A549 (cell line): ENCODE measurements around the gene ADGRL3. TPM values are rescaled to one million over a fixed set of nuclear protein-coding genes. Genes with fewer than 3 reads are reported as not detected.

Experiments
- ATAC-seq, 2 experiments: fragments of 200-7000 bp in 1 of 2; fragments of >200 bp in 1 of 2; cut with Nextera tagmentation in 1 of 2; cut with Tn5 transposase in 1 of 2; 3 replicates each; pipeline versions ENCODE4 v1.8.0 to v1.9.1; 2018 to 2020; ENCODE audit warnings: mild to moderate bottlenecking in 1 of 2, moderate library complexity in 1 of 2
- CTCF ChIA-PET: fragments of 300-600 bp; sonication (Branson Sonifier 250); formaldehyde crosslinking; extraction: SDS; loops from one replicate; lab custom pipeline; 2021; ENCODE audit warnings: antibody characterized with exemption, inconsistent platforms; lab: Yijun Ruan, JAX
- POLR2A ChIA-PET: fragments of 350-600 bp; formaldehyde crosslinking; extraction: SDS; loops from one replicate; lab custom pipeline; 2021; ENCODE audit warnings: antibody characterized with exemption, inconsistent platforms; lab: Yijun Ruan, JAX
- DNase-seq, 2 experiments: peaks; one replicate each; pipeline versions ENCODE4 v3.0.0 to v3.0.0-alpha.2; 2011 to 2016; ENCODE audit warnings: low read depth in 1 of 2, low spot score in 1 of 2
- FAIRE-seq: peaks from 2 replicates; lab custom pipeline; 2011; peaks lifted over from hg19 to GRCh38; lab: Jason Lieb, UNC
- H3K27ac ChIP-seq, 2 experiments: fragments of >200 bp; sonication (Bioruptor Twin); formaldehyde crosslinking; 3 replicates each; pipeline ENCODE4 v1.5.1; 2016 to 2017
- H3K4me1 ChIP-seq: fragments of >200 bp; sonication (Bioruptor Twin); formaldehyde crosslinking; 3 replicates; pipeline ENCODE4 v1.6.1; 2016
- H3K4me2 ChIP-seq: fragments of >200 bp; sonication (Bioruptor Twin); formaldehyde crosslinking; 3 replicates; pipeline ENCODE4 v1.6.1; 2016
- H3K4me3 ChIP-seq: fragments of >200 bp; sonication (Bioruptor Twin); formaldehyde crosslinking; 3 replicates; pipeline ENCODE4 v1.5.1; 2016
- H3K9me3 ChIP-seq: fragments of >200 bp; sonication (Bioruptor Twin); formaldehyde crosslinking; 3 replicates; pipeline ENCODE4 v1.6.1; 2016
- CEBPB ChIP-seq, 2 experiments: fragments of >200 bp in 1 of 2; sonication (Bioruptor Twin) in 1 of 2; formaldehyde crosslinking in 1 of 2; IDR thresholded peaks; 2 replicates each; pipeline ENCODE4 v1.6.1; 2012 to 2016
- CHD2 ChIP-seq: fragments of 150-350 bp; IDR thresholded peaks from 2 replicates; pipeline ENCODE4 v1.6.1; 2014; ENCODE audit warnings: low read length; ENCODE audit not compliant: partially characterized antibody
- CTCF ChIP-seq: fragments of >200 bp; sonication (Bioruptor Twin); formaldehyde crosslinking; IDR thresholded peaks from 3 replicates; pipeline ENCODE4 v1.5.1; 2016
- EHF ChIP-seq: fragments of 250-450 bp; sonication (Bioruptor Pico); IDR thresholded peaks from 2 replicates; pipeline ENCODE4 v1.5.0; 2020; ENCODE audit warnings: mild to moderate bottlenecking
- ELK1 ChIP-seq: fragments of 150-350 bp; IDR thresholded peaks from 2 replicates; pipeline ENCODE4 v1.6.1; 2014; ENCODE audit warnings: low read depth, mild to moderate bottlenecking, low read length
- EP300 ChIP-seq, 2 experiments: fragments of >200 bp; sonication (Bioruptor Twin); formaldehyde crosslinking; IDR thresholded peaks; 2 replicates in 1 of 2; 3 replicates in 1 of 2; pipeline ENCODE4 v1.6.1; 2016 to 2017
- ESRRA ChIP-seq: fragments of 150-350 bp; IDR thresholded peaks from 2 replicates; pipeline ENCODE4 v1.6.1; 2014; ENCODE audit warnings: mild to moderate bottlenecking, low read length, borderline replicate concordance
- FOSB ChIP-seq: fragments of 250-450 bp; sonication (Bioruptor Pico); IDR thresholded peaks from 2 replicates; pipeline ENCODE4 v1.5.0; 2020; ENCODE audit warnings: mild to moderate bottlenecking, moderate library complexity
- FOXS1 ChIP-seq: fragments of 250-450 bp; sonication (Bioruptor Pico); IDR thresholded peaks from 2 replicates; pipeline ENCODE4 v1.5.0; 2020; ENCODE audit warnings: mild to moderate bottlenecking, moderate library complexity
- GATA3 ChIP-seq: IDR thresholded peaks from 2 replicates; pipeline ENCODE4 v1.6.1; 2012; ENCODE audit warnings: borderline replicate concordance
- HMGXB4 ChIP-seq: fragments of 250-450 bp; sonication (Bioruptor Pico); IDR thresholded peaks from 2 replicates; pipeline ENCODE4 v1.5.0; 2021; ENCODE audit warnings: mild to moderate bottlenecking, moderate library complexity, borderline replicate concordance
- HOXA7 ChIP-seq: fragments of 250-450 bp; sonication (Bioruptor Pico); IDR thresholded peaks from 2 replicates; pipeline ENCODE4 v1.5.0; 2020; ENCODE audit warnings: mild to moderate bottlenecking, moderate library complexity
- HOXB5 ChIP-seq: fragments of 250-450 bp; sonication (Bioruptor Pico); IDR thresholded peaks from 2 replicates; pipeline ENCODE4 v1.5.0; 2020; ENCODE audit warnings: mild to moderate bottlenecking, moderate library complexity
- JUN ChIP-seq, 2 experiments: fragments of >200 bp; sonication (Bioruptor Twin); formaldehyde crosslinking; IDR thresholded peaks; 2 replicates in 1 of 2; 3 replicates in 1 of 2; pipeline ENCODE4 v1.6.1; 2016 to 2017
- JUNB ChIP-seq: fragments of >200 bp; sonication (Bioruptor Twin); formaldehyde crosslinking; IDR thresholded peaks from 2 replicates; pipeline ENCODE4 v1.6.1; 2016
- KDM1A ChIP-seq: fragments of 200-600 bp; sonication (generic); IDR thresholded peaks from 2 replicates; pipeline ENCODE4 v1.6.1; 2016; ENCODE audit warnings: low read depth, mild to moderate bottlenecking
- KDM5A ChIP-seq: fragments of 200-600 bp; sonication (generic); IDR thresholded peaks from 2 replicates; pipeline ENCODE4 v1.6.1; 2016; ENCODE audit warnings: antibody characterized with exemption, mild to moderate bottlenecking
- MAFK ChIP-seq: fragments of 450-650 bp; IDR thresholded peaks from 2 replicates; pipeline ENCODE4 v1.6.1; 2014; ENCODE audit not compliant: partially characterized antibody
- MAX ChIP-seq: IDR thresholded peaks from 2 replicates; pipeline ENCODE4 v1.6.1; 2012
- NPAS2 ChIP-seq: fragments of 250-450 bp; sonication (Bioruptor Pico); IDR thresholded peaks from 2 replicates; pipeline ENCODE4 v1.8.0; 2022; ENCODE audit warnings: mild to moderate bottlenecking, moderate library complexity, borderline replicate concordance
- POLR2A ChIP-seq: IDR thresholded peaks from 2 replicates; pipeline ENCODE4 v1.6.1; 2012; ENCODE audit warnings: mild to moderate bottlenecking, low read length
- RAD21 ChIP-seq, 2 experiments: fragments of >200 bp in 1 of 2; sonication (Bioruptor Twin) in 1 of 2; formaldehyde crosslinking in 1 of 2; IDR thresholded peaks in 1 of 2; conservative IDR thresholded peaks in 1 of 2; 2 replicates in 1 of 2; 3 replicates in 1 of 2; pipeline ENCODE4 v1.6.1; 2012 to 2018; ENCODE audit warnings: inconsistent platforms in 1 of 2
- RCOR1 ChIP-seq: fragments of 150-350 bp; IDR thresholded peaks from 2 replicates; pipeline ENCODE4 v1.6.1; 2014; ENCODE audit warnings: antibody characterized with exemption, low read length, low read depth
- REST ChIP-seq: fragments of 200-600 bp; sonication (generic); IDR thresholded peaks from 2 replicates; pipeline ENCODE4 v1.6.1; 2016; ENCODE audit warnings: antibody characterized with exemption, mild to moderate bottlenecking, moderate library complexity
- RFX5 ChIP-seq: fragments of 450-650 bp; IDR thresholded peaks from 2 replicates; pipeline ENCODE4 v1.7.1; 2014; ENCODE audit warnings: antibody characterized with exemption, mild to moderate bottlenecking, moderate library complexity
- RNF2 ChIP-seq: fragments of 200-600 bp; sonication (generic); IDR thresholded peaks from 2 replicates; pipeline ENCODE4 v1.6.1; 2016; ENCODE audit warnings: low read depth, mild to moderate bottlenecking, antibody characterized with exemption, moderate library complexity, borderline replicate concordance
- TFCP2L1 ChIP-seq: fragments of 250-450 bp; sonication (Bioruptor Pico); IDR thresholded peaks from 2 replicates; pipeline ENCODE4 v1.5.0; 2021; ENCODE audit warnings: mild to moderate bottlenecking
- TP53 ChIP-seq: fragments of 250-450 bp; sonication (Bioruptor Pico); IDR thresholded peaks from 2 replicates; pipeline ENCODE4 v1.5.0; 2021; ENCODE audit warnings: mild to moderate bottlenecking, moderate library complexity
- ZC3H11A ChIP-seq: fragments of 450-650 bp; IDR thresholded peaks from 2 replicates; pipeline ENCODE4 v1.6.1; 2014; ENCODE audit warnings: antibody characterized with exemption, mild to moderate bottlenecking
- ZNF302 ChIP-seq: fragments of 250-450 bp; sonication (Bioruptor Pico); IDR thresholded peaks from 2 replicates; pipeline ENCODE4 v1.9.0; 2021; ENCODE audit warnings: inconsistent platforms, mild to moderate bottlenecking, moderate library complexity
- ZSCAN20 ChIP-seq: fragments of 250-450 bp; sonication (Bioruptor Pico); IDR thresholded peaks from 2 replicates; pipeline ENCODE4 v1.8.0; 2022; ENCODE audit warnings: mild to moderate bottlenecking, moderate library complexity
- WGBS: methylation state at CpG from one replicate; pipeline ENCODE4 v1.1.6; 2017; ENCODE audit errors: missing lambda C conversion rate; 5-methylcytosine and 5-hydroxymethylcytosine counted together
- polyA plus RNA-seq, 4 experiments: library from polyadenylated mRNA; depleted of rRNA in 3 of 4; stranded (reverse); fragments of >200 nt; fragmentation: RNase III in 1 of 4; extraction: RNeasy Plus Mini Kit Qiagen cat#74134 plus additional on column Dnase treatment in 1 of 4; gene quantifications; 2 replicates in 3 of 4; 3 replicates in 1 of 4; pipeline ENCODE4 v1.2.3, GENCODE V29; 2011 to 2017

ADGRL3 gene
- polyA plus RNA-seq, 2 of the 4 experiments (the other 2 are of a cell fraction) = 0.05 to 0.12 TPM

GRCh38 chr4:61461956-61462355 is 261.8 kb downstream of the ADGRL3 start:
- FAIRE-seq (no peak), ATAC-seq (no peak)
- POLR2A ChIA-PET = no interaction called here

GRCh38 chr4:61462451-61463326 is 262.6 kb downstream of the ADGRL3 start:
- Histone ChIP-seq H3K27ac (peak overlapping the region; percentile 76), H3K4me1 (peaks cover 12% of the 10 kb centered on the region; the same call in 2 of the 3 replicates), H3K9me3 (no peaks in the 10 kb centered on the region), H3K4me2 (peak overlapping the region; percentile 55), H3K4me3 (no peak overlapping the region)
- DNase-seq = peak; percentile 3 to 61
- ATAC-seq = peak; percentile 79 to 95
- ChIA-PET POLR2A (no interaction called here), CTCF (no interaction called here)
- FAIRE-seq = no peak
- WGBS = 19% methylated on average over 5 of the region's 5 CpGs
- TF ChIP-seq KDM1A = no peak
- no peak for TF ChIP-seq FOSB (CRISPR knock-in tag)
- no peak for TF ChIP-seq RAD21 (conservative IDR thresholded peaks at IDR 0.05 in 1 of 2, IDR thresholded peaks at IDR 0.05 in 1 of 2)
- TF ChIP-seq GATA3 = no peak
- no peak for TF ChIP-seq ZNF302
- peak; percentile 55 for TF ChIP-seq JUNB
- no peak for TF ChIP-seq MAX
- no peak for TF ChIP-seq POLR2A
- no peak for TF ChIP-seq REST
- TF ChIP-seq HMGXB4 (CRISPR knock-in tag) = no peak
- TF ChIP-seq KDM5A = no peak
- no peak for TF ChIP-seq HOXA7 (CRISPR knock-in tag)
- TF ChIP-seq TFCP2L1 (CRISPR knock-in tag) = no peak
- 0 out of 5 replicates have a peak, but pooled peaks of 1 of the 2 experiments have one; percentile 40 for TF ChIP-seq EP300 (IDR thresholded peaks at IDR 0.05)
- TF ChIP-seq CHD2 = no peak
- no peak for TF ChIP-seq ELK1
- no peak for TF ChIP-seq HOXB5 (CRISPR knock-in tag)
- TF ChIP-seq CTCF = no peak
- TF ChIP-seq MAFK = peak; percentile 92
- no peak for TF ChIP-seq FOXS1 (CRISPR knock-in tag)
- TF ChIP-seq ZC3H11A = no peak
- TF ChIP-seq RCOR1 = no peak
- TF ChIP-seq EHF (CRISPR knock-in tag) = no peak
- TF ChIP-seq ESRRA = no peak
- no peak for TF ChIP-seq TP53 (CRISPR knock-in tag)
- TF ChIP-seq RFX5 = no peak
- 0 out of 5 replicates have a peak, but pooled peaks of 1 of the 2 experiments have one; percentile 13 for TF ChIP-seq JUN (IDR thresholded peaks at IDR 0.05)

More at GRCh38 chr4:61461956-61462355, 261.8 kb downstream of the ADGRL3 start:
- no peak for TF ChIP-seq CEBPB (IDR thresholded peaks at IDR 0.05)
- TF ChIP-seq MAFK = no peak
- TF ChIP-seq NPAS2 = no peak
- TF ChIP-seq CHD2 = no peak
- TF ChIP-seq RNF2 = no peak
- no peak for TF ChIP-seq KDM5A
- TF ChIP-seq ZSCAN20 (CRISPR knock-in tag) = no peak
- Histone ChIP-seq H3K4me1 (peaks cover 12% of the 10 kb centered on the region; the same call in 2 of the 3 replicates), H3K4me2 (peak overlapping the region; percentile 55), H3K27ac (peak overlapping the region; percentile 76), H3K9me3 (no peaks in the 10 kb centered on the region), H3K4me3 (no peak overlapping the region)
- DNase-seq = no peak
- WGBS = 25% methylated on average over 1 of the region's 1 CpG
- CTCF ChIA-PET = no interaction called here
